A673 (cell line): Measurements from ENCODE around the gene SLC44A1. TPM values are rescaled to one million over a fixed set of nuclear protein-coding genes. Genes with fewer than 3 reads are reported as not detected.

Experiments
- BruUV-seq: library from RNA; stranded (reverse); fragments of 400-500 nt; replicated peaks from 2 replicates; lab custom pipeline; 2021; lab: Mats Ljungman, UMichigan
- CTCF ChIA-PET: fragments of 300-600 bp; sonication (Branson Sonifier 250); formaldehyde crosslinking; loops from one replicate; lab custom pipeline; 2022; ENCODE audit warnings: antibody characterized with exemption; lab: Charles Lee
- POLR2A ChIA-PET: fragments of 300-600 bp; sonication (Branson Sonifier 250); formaldehyde crosslinking; loops from one replicate; lab custom pipeline; 2022; ENCODE audit warnings: antibody characterized with exemption; ENCODE audit not compliant: low non-redundant PET; lab: Charles Lee
- DNase-seq: peaks from one replicate; pipeline ENCODE4 v3.0.0-alpha.2; 2015; ENCODE audit warnings: low spot score
- H3K27ac ChIP-seq: fragments of 200-600 bp; sonication (generic); 2 replicates; pipeline ENCODE4 v1.5.1; 2016; ENCODE audit warnings: mixed run types, low read depth, mild to moderate bottlenecking, mixed read lengths, antibody characterized with exemption, low read length; ENCODE audit not compliant: poor library complexity, severe bottlenecking
- H3K27me3 ChIP-seq: fragments of 200-600 bp; sonication (generic); replicated peaks from 2 replicates; pipeline ENCODE4 v1.6.1; 2017; ENCODE audit warnings: mixed run types, low read depth, mild to moderate bottlenecking, mixed read lengths, antibody characterized with exemption, low read length; ENCODE audit not compliant: insufficient read depth, poor library complexity
- H3K36me3 ChIP-seq: fragments of 200-600 bp; sonication (generic); 2 replicates; pipeline ENCODE4 v1.6.1; 2016; ENCODE audit warnings: mixed run types, mild to moderate bottlenecking, mixed read lengths, antibody characterized with exemption, low read length; ENCODE audit not compliant: insufficient read depth, poor library complexity, severe bottlenecking
- H3K4me1 ChIP-seq: fragments of 200-600 bp; sonication (generic); 2 replicates; pipeline ENCODE4 v1.6.1; 2017; ENCODE audit warnings: mixed run types, mild to moderate bottlenecking, mixed read lengths, antibody characterized with exemption, low read length; ENCODE audit not compliant: insufficient read depth, poor library complexity, severe bottlenecking
- H3K4me3 ChIP-seq: fragments of 200-600 bp; sonication (generic); 2 replicates; pipeline ENCODE4 v1.5.1; 2016; ENCODE audit warnings: low read depth, mixed run types, mild to moderate bottlenecking, mixed read lengths, low read length; ENCODE audit not compliant: poor library complexity, severe bottlenecking
- H3K9me3 ChIP-seq: fragments of 200-600 bp; sonication (generic); 2 replicates; pipeline ENCODE4 v1.6.1; 2016; ENCODE audit warnings: mixed run types, low read depth, mild to moderate bottlenecking, mixed read lengths, antibody characterized with exemption, low read length; ENCODE audit not compliant: poor library complexity, severe bottlenecking
- EZH2 ChIP-seq: fragments of 200-600 bp; sonication (generic); IDR thresholded peaks from 2 replicates; pipeline ENCODE4 v1.6.1; 2017; ENCODE audit warnings: borderline replicate concordance, low read depth, mild to moderate bottlenecking, mixed read lengths, antibody characterized with exemption, low read length; ENCODE audit not compliant: poor library complexity, severe bottlenecking
- intact Hi-C: fragments of 100-400 bp; cut with micrococcal nuclease; formaldehyde crosslinking; loops from one replicate; pipeline ENCODE4 v1.10.0; 2022; ENCODE audit not compliant: unreplicated experiment
- total RNA-seq: library from RNA; stranded (reverse); gene quantifications from 2 replicates; pipeline ENCODE4 v1.2.3, GENCODE V29; 2021
- TF ChIP-seq, protein P1 (sequence below): fragments of 300-800, 200-600 bp; sonication (generic); conservative IDR thresholded peaks from 2 replicates; pipeline ENCODE4 v1.5.1; 2017; ENCODE audit warnings: low read depth, mild to moderate bottlenecking, antibody characterized with exemption, low read length, moderate library complexity, mixed read lengths

SLC44A1 gene
- total RNA-seq, 1 experiment from 2014 or later: 11.9 TPM

DNA sequence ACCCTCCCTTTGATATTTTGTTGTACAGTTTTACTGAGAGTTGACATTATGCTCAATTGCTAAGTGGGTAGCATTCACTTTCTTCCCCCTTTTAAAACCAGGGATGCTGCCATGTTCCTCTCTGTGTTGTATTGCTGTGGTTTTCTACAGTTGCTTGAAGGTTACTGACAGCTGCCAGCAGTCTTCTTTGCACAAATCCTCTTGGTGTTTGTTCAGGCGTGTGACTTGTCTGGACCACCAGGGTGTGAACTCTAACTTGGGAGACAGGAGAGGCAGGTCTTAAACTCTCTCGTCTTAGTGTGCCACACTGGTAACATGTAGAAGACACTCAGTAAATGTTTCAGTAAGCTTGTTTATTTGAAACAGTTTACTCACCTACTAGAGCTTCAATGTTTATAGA is 25.1 kb downstream of the SLC44A1 start:
- no peak for TF ChIP-seq EZH2
- TF ChIP-seq, protein P1, sequence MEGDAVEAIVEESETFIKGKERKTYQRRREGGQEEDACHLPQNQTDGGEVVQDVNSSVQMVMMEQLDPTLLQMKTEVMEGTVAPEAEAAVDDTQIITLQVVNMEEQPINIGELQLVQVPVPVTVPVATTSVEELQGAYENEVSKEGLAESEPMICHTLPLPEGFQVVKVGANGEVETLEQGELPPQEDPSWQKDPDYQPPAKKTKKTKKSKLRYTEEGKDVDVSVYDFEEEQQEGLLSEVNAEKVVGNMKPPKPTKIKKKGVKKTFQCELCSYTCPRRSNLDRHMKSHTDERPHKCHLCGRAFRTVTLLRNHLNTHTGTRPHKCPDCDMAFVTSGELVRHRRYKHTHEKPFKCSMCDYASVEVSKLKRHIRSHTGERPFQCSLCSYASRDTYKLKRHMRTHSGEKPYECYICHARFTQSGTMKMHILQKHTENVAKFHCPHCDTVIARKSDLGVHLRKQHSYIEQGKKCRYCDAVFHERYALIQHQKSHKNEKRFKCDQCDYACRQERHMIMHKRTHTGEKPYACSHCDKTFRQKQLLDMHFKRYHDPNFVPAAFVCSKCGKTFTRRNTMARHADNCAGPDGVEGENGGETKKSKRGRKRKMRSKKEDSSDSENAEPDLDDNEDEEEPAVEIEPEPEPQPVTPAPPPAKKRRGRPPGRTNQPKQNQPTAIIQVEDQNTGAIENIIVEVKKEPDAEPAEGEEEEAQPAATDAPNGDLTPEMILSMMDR: no peak
- Histone ChIP-seq H3K4me3 (no peak overlapping the region), H3K27me3 (no peaks in the 10 kb centered on the region), H3K36me3 (no peaks in the 10 kb centered on the region), H3K27ac (no peak overlapping the region), H3K9me3 (no peaks in the 10 kb centered on the region), H3K4me1 (no peaks in the 10 kb centered on the region)
- ChIA-PET POLR2A (no interaction called here), CTCF (no interaction called here)
- DNase-seq: no peak
- intact Hi-C loops: no loop called here
- BruUV-seq: no TSS peak

DNA sequence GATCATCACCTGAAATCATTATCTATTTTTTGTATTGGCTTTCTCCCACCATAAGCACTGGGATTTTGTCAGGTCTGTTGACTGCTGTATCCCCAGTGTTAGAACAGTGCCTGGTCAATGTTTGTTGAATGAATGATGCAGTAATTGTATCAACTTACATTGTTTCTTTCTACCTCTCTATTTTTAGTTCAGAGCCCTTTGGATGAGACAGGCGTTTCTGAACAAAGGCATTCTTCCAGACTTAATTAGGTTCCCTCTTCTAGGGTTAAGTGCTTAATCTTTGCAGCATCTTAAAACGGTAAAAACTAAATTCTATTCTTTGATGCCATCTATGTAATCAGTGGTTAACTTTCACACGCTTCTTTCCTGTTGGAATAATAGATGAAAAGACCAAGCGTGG is 26.3 kb downstream of the SLC44A1 start:
- no peak for DNase-seq
- Histone ChIP-seq H3K4me1 (no peaks in the 10 kb centered on the region), H3K9me3 (no peaks in the 10 kb centered on the region), H3K4me3 (no peak overlapping the region), H3K27ac (no peak overlapping the region), H3K27me3 (no peaks in the 10 kb centered on the region), H3K36me3 (no peaks in the 10 kb centered on the region)
- no TSS peak for BruUV-seq
- POLR2A ChIA-PET: no interaction called here
- no peak for TF ChIP-seq EZH2
- TF ChIP-seq, protein P1: no peak
- intact Hi-C loops: no loop called here
- CTCF ChIA-PET: no interaction called here

DNA sequence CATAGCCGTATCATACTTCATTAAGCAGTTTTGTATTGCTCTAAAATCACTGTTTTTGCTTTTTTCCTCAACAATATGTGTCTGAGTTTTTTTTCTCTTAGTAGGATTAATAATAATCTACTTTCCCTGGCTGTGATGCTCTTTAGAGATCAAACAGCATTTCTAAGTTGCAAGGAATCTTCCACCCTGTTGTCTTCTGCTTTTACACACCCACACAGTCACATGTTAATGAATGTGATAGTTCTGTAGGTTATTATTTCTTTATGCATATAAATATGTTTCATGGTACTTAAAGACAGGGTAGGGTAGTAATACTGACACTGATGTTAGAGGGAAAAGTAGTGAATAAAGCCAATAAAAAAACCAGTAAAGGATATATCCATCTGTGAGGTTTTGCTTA is 29.3 kb downstream of the SLC44A1 start:
- Histone ChIP-seq H3K27me3 (no peaks in the 10 kb centered on the region), H3K27ac (no peak overlapping the region), H3K4me3 (no peak overlapping the region), H3K4me1 (no peaks in the 10 kb centered on the region), H3K9me3 (no peaks in the 10 kb centered on the region), H3K36me3 (no peaks in the 10 kb centered on the region)
- no TSS peak for BruUV-seq
- no peak for TF ChIP-seq EZH2
- TF ChIP-seq, protein P1: no peak
- ChIA-PET CTCF (no interaction called here), POLR2A (no interaction called here)
- DNase-seq: no peak
- intact Hi-C loops: no loop called here
